Activated CD4-positive, CD25-positive, alpha-beta regulatory T cell treated with anti-CD3 and anti-CD28 coated beads, Interleukin-2, amount 50 U/mL, for 24 hours (primary cell): ENCODE results near the gene ZNF43.
"Not testable (repeated sequence)": the region's sequence is repeated elsewhere in the genome, so short reads cannot be mapped to it uniquely, and the experiment has no call there.

ENCODE experiments used
- ATAC-seq, 2 donors: fragments of 150-1000 bp; cut with Tn5 transposase; one replicate each; pipeline ENCODE4 v1.10.0; 2021; ENCODE audit warnings: mild to moderate bottlenecking in 1 of 2, moderate library complexity in 1 of 2

Gene ZNF43

DNA sequence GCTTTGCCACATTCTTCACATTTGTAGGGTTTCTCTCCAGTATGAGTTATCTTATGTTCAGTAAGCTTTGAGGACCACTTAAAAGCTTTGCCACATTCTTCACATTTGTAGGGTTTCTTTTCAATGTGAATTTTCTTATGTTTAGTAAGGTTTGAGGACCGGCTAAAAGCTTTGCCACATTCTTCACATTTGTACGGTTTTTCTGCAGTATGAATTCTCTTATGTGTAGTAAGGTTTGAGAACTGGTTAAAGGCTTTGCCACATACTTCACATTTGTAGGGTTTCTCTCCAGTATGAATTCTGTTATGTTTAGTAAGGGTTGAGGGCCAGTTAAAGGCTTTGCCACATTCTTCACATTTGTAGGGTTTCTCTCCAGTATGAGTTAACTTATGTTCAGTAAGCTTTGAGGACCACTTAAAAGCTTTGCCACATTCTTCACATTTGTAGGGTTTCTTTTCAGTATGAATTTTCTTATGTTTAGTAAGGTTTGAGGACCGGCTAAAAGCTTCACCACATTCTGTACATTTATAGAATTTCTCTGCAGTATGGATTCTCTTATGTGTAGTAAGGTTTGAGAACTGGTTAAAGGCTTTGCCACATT lies 27.5 kb downstream of the ZNF43 start:
- ATAC-seq = not testable (repeated sequence)

DNA sequence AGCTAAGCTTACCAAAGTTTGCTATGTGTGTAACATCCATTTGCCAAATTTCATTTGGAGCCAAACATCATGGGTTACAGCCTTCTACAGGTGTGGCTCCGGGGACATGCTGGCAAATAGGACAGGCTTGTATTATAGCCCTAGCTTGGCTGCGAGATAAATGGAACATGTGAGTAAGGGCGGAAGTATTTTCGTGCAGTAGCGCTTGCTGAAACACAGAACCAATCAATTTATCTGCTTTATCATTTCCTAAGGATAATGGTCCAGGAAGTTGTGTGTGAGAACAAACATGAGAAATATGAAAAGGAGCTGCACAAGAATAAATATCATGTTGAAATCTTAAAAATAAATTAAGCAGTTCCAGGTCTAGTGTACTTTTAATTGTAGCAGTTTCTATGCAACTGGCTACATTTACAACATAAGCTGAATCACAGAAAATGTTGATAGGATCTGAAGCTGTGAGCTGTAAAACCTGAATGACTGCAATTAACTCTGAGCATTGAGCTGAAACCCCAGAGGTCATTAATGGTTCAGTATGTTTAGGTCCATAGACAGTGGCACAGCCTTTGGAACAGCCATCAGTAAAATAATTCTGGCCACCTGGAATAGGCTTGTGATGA lies 46.4 kb downstream of the ZNF43 start:
- no peak for ATAC-seq

DNA sequence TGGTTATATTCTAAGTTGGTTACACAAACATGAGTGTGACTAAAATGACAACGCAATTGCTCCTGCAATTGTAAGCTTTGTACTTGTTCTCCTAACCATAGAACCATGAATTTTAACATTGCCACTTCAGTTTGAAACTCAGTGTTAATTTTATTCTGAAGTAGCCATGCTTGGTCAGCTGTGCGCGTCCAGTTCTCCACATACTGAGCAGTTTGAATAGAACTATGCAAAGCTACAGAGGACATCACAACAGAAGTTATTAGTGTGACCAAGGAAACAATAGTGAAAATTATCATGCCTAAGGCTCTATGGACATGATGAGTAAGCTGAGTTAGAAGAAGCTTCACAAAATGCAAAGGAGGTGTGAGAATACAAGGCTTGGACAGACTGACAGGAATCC lies 49.0 kb downstream of the ZNF43 start:
- no peak for ATAC-seq

DNA sequence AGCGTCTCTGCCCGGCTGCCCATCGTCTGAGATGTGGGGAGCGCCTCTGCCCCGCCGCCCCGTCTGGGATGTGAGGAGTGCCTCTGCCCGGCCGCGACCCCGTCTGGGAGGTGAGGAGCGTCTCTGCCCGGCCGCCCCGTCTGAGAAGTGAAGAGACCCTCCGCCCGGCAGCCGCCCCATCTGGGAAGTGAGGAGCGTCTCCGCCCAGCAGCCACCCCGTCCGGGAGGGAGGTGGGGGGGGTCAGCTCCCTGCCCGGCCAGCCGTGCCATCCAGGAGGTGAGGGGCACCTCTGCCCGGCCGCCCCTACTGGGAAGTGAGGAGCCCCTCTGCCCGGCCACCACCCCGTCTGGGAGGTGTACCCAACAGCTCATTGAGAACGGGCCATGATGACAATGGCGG lies 60.2 kb downstream of the ZNF43 start:
- ATAC-seq = not testable (repeated sequence)

DNA sequence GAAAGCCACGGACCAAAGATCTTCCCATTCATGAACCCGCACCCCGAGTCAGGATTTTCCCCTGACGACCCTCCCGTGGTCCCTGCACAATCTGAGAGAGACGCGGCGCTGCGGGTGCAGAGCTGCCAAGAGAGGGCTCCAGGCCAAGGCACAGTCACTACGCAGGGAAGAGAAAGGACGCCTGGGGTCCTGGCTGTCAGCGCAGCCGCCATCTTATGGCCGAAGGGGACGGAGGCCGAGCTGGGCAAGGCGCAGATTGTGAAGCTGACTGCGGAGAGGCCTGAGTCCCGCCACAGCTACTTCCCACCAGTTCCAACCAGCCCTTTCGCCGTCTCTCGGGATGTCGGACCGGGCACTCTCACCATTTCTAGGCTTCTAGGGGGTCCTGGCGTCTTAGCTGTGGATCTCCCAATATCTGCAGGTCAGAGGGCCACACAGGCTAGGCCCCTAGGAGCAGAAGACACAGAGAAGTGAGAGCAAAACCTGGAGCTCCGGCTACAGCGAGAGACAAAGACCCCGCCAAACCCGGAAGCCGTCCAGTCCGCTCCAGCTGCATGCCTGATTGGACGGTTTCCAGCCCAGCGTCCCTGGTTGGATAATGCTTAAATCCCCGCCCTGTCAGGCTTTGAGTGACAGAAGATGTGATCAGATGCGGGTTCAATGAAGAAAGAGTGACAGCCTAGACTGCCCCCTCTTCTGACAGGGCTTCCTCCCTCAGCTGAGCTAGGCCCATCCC lies 68.7 kb downstream of the ZNF43 start, which contains the start of gene ZNF100:
Gene ZNF100 (minus strand): TSS at position 515 of the 736 bp plus-strand sequence. CDS start 150 bp downstream, at position 365.
- ATAC-seq = peak; percentile 91 to 93

DNA sequence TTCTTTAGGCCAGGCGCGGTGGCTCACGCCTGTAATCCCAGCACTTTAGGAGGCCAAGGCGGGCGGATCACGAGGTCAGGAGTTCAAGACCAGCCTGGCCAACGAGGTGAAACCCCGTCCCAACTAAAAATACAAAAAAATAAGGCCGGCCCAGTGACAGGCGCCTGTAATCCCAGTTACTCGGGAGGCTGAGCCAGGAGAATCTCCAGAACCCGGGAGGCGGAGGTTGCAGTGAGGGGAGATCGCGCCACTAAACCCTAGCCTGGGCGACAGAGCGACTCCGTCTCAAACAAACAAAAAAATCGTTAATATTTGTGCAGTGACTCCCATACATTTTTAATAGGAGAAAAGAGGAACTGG lies 69.3 kb downstream of the ZNF43 start:
- ATAC-seq = not testable (repeated sequence)

DNA sequence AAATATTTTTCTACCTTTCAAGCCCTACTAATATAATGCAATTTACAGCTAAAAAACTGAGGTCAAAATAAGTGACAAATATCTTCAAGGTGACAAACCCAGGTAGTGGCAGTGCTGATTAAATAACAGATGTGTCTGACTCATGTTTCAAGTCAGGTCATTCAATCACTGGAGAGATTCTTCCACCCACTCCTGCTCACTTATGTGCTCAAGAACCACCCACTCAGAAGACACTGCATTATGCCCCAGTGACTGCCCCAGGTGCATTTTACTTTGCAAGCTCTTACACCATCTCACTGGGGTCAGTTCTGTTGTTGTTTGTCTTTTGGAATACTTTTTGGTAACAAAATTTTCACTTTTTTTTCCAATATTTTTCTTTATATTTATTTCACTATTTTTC lies 70.8 kb downstream of the ZNF43 start:
- ATAC-seq = peak; percentile 55 to 63

DNA sequence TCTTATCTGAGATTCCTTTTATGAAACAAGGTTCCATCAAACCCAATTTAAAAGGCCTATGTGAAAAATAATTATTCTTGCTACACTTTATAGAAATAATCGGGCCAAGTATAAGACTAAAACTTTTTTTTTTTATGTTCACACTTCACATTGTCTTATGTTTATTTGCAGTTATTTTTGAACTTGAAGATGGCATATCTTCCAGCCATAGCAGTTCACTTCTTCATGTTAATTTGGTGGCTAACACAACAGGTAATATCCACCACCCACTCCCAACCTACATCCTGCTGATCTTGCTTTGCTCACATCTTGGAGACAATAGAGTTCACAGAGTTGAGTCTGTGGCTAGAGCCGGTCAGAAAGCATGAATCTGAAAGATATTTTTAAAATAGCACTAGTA lies 74.4 kb downstream of the ZNF43 start:
- ATAC-seq = not testable (repeated sequence)

DNA sequence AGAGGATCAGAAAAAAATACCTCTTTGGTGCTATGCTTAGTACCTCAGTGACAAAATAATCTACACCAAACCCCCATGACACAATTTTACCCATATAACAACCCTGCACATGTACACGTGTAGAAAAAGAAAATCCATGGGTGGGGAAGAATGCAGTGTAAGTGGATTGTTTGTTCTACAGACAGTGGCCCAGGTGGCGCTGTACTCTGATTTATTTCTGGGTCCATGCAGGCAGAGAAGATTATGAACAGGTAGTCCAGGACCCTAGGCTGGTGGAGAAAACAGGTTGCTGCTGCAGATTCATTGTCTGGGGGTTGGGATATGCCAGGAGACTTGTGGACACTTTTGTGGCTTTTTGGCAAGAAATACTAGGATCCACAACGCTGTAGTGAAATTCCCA lies 77.7 kb downstream of the ZNF43 start:
- ATAC-seq = no peak

DNA sequence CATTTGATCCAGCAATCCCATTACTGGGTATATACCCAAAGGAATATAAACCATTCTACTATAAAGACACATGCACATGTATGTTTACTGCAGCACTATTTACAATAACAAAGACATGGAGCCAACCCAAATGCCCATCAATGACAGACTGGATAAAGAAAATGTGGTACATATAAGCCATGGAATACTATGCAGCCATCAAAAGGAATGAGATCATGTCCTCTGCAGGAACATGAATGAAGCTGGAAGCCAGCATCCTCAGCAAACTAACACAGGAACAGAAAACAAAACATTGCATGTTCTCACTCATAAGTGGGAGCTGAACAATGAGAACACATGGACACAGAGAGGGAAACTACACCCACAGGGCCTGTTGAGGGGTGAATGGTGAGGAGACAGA lies 80.4 kb downstream of the ZNF43 start:
- ATAC-seq = not testable (repeated sequence)
